8988T (cell line): Measurements from ENCODE around the gene KDM4B.
A peak's percentile ranks its signal among the peaks of the same experiment; 100 is the strongest.

Source experiments
- DNase-seq: peaks from one replicate; pipeline ENCODE4 v3.0.0; 2011

The KDM4B gene

GRCh38 chr19:5036698-5037563 lies 68.0 kb downstream of the KDM4B start:
- no peak for DNase-seq

- DNase-seq: no peak
Measured at GRCh38 chr19:5037936-5038335, 69.0 kb downstream of the KDM4B start.

- peak; percentile 71 for DNase-seq
Measured at GRCh38 chr19:5038631-5039271, 69.8 kb downstream of the KDM4B start.

- no peak for DNase-seq
Measured at GRCh38 chr19:5039642-5040543, 71.0 kb downstream of the KDM4B start.

GRCh38 chr19:5040544-5041167 lies 71.7 kb downstream of the KDM4B start:
- DNase-seq: no peak

- no peak for DNase-seq
Measured at GRCh38 chr19:5041168-5041912, 72.4 kb downstream of the KDM4B start.

GRCh38 chr19:5041913-5042187 lies 72.9 kb downstream of the KDM4B start:
- no peak for DNase-seq

- DNase-seq: no peak
Measured at GRCh38 chr19:5042556-5042955, 73.6 kb downstream of the KDM4B start.

- no peak for DNase-seq
Measured at GRCh38 chr19:5045029-5045428, 76.1 kb downstream of the KDM4B start.

- DNase-seq: no peak
Measured at GRCh38 chr19:5045956-5046338, 77.0 kb downstream of the KDM4B start.

- no peak for DNase-seq
Measured at GRCh38 chr19:5046339-5047039, 77.6 kb downstream of the KDM4B start.

GRCh38 chr19:5047251-5047935 lies 78.5 kb downstream of the KDM4B start:
- DNase-seq: no peak

- DNase-seq: peak; percentile 87
Measured at GRCh38 chr19:5048091-5048726, 79.3 kb downstream of the KDM4B start.

GRCh38 chr19:5048727-5049553 lies 80.0 kb downstream of the KDM4B start:
- DNase-seq: no peak

GRCh38 chr19:5049561-5049960 lies 80.6 kb downstream of the KDM4B start:
- DNase-seq: no peak

GRCh38 chr19:5050067-5050656 lies 81.2 kb downstream of the KDM4B start:
- no peak for DNase-seq

GRCh38 chr19:5050905-5051304 lies 82.0 kb downstream of the KDM4B start:
- DNase-seq: no peak

- DNase-seq: no peak
Measured at GRCh38 chr19:5051619-5052018, 82.7 kb downstream of the KDM4B start.

GRCh38 chr19:5052515-5052914 lies 83.6 kb downstream of the KDM4B start:
- DNase-seq: no peak
